Trophoblast cell (in vitro differentiated cells and primary cell): ENCODE results near the gene FNBP1.

Source experiments
- DNase-seq, 2 donors: peaks; one replicate each; pipeline ENCODE4 v3.0.0-alpha.2; 2016
- H2AFZ ChIP-seq: 2 replicates; pipeline ENCODE4 v1.6.1; 2013; ENCODE audit warnings: low read length, moderate library complexity, mild to moderate bottlenecking; ENCODE audit not compliant: insufficient read depth, poor library complexity
- H2AK5ac ChIP-seq: 2 replicates; pipeline ENCODE4 v1.6.1; 2013; ENCODE audit warnings: mild to moderate bottlenecking, low read length
- H2BK120ac ChIP-seq: 2 replicates; pipeline ENCODE4 v1.6.1; 2013; ENCODE audit warnings: low read length, mild to moderate bottlenecking, moderate library complexity; ENCODE audit not compliant: insufficient read depth, poor library complexity
- H2BK12ac ChIP-seq: 2 replicates; pipeline ENCODE4 v1.6.1; 2013; ENCODE audit warnings: mild to moderate bottlenecking, low read length, moderate library complexity
- H2BK5ac ChIP-seq: 2 replicates; pipeline ENCODE4 v1.6.1; 2013; ENCODE audit warnings: low read length, low read depth, moderate library complexity, mild to moderate bottlenecking; ENCODE audit not compliant: poor library complexity
- H3K14ac ChIP-seq: 2 replicates; pipeline ENCODE4 v1.6.1; 2013; ENCODE audit warnings: mild to moderate bottlenecking, low read length
- H3K18ac ChIP-seq: 2 replicates; pipeline ENCODE4 v1.6.1; 2013; ENCODE audit warnings: mild to moderate bottlenecking, low read length
- H3K23ac ChIP-seq: 2 replicates; pipeline ENCODE4 v1.6.1; 2013; ENCODE audit warnings: low read length
- H3K27ac ChIP-seq: 2 replicates; pipeline ENCODE4 v1.5.1; 2013; ENCODE audit warnings: low read depth, mild to moderate bottlenecking, inconsistent platforms, low read length, moderate library complexity
- H3K27me3 ChIP-seq: 2 replicates; pipeline ENCODE4 v1.6.1; 2013; ENCODE audit warnings: inconsistent platforms, mild to moderate bottlenecking, low read length, moderate library complexity; ENCODE audit not compliant: insufficient read depth
- H3K36me3 ChIP-seq, 2 experiments: 1 replicate in 1 of 2; 2 replicates in 1 of 2; pipeline ENCODE4 v1.6.1; 2013; ENCODE audit warnings: low read length in 2 of 2, mild to moderate bottlenecking in 2 of 2, moderate library complexity in 1 of 2; ENCODE audit not compliant: insufficient read depth in 2 of 2, control insufficient read depth in 1 of 2
- H3K4ac ChIP-seq: 2 replicates; pipeline ENCODE4 v1.6.1; 2013; ENCODE audit warnings: low read depth, mild to moderate bottlenecking, low read length, moderate library complexity
- H3K4me1 ChIP-seq, 2 experiments: 1 replicate in 1 of 2; 2 replicates in 1 of 2; pipeline ENCODE4 v1.6.1; 2013; ENCODE audit warnings: low read length in 2 of 2, mild to moderate bottlenecking in 2 of 2, moderate library complexity in 1 of 2; ENCODE audit not compliant: insufficient read depth in 2 of 2, control insufficient read depth in 1 of 2
- H3K4me2 ChIP-seq: 2 replicates; pipeline ENCODE4 v1.6.1; 2013; ENCODE audit warnings: inconsistent platforms, mild to moderate bottlenecking, low read length, moderate library complexity
- H3K4me3 ChIP-seq: 2 replicates; pipeline ENCODE4 v1.5.1; 2013; ENCODE audit warnings: mild to moderate bottlenecking, low read depth, low read length, inconsistent platforms
- H3K79me1 ChIP-seq: one replicate; pipeline ENCODE4 v1.6.1; 2013; ENCODE audit warnings: low read length
- H3K79me2 ChIP-seq: 2 replicates; pipeline ENCODE4 v1.6.1; 2013; ENCODE audit warnings: low read length, mild to moderate bottlenecking; ENCODE audit not compliant: control insufficient read depth, insufficient read depth, poor library complexity
- H3K9ac ChIP-seq: 2 replicates; pipeline ENCODE4 v1.6.1; 2013; ENCODE audit warnings: mild to moderate bottlenecking, low read length
- H3K9me3 ChIP-seq: 2 replicates; pipeline ENCODE4 v1.6.1; 2013; ENCODE audit warnings: low read depth, mild to moderate bottlenecking, control low read depth, inconsistent platforms, low read length; ENCODE audit not compliant: insufficient read depth
- H4K12ac ChIP-seq: 2 replicates; pipeline ENCODE4 v1.6.1; 2013; ENCODE audit warnings: low read depth, mild to moderate bottlenecking, low read length, moderate library complexity
- H4K8ac ChIP-seq: 2 replicates; pipeline ENCODE4 v1.6.1; 2013; ENCODE audit warnings: low read depth, mild to moderate bottlenecking, low read length, moderate library complexity
- H4K91ac ChIP-seq: one replicate; pipeline ENCODE4 v1.6.1; 2013; ENCODE audit warnings: low read depth, mild to moderate bottlenecking, low read length, moderate library complexity
- WGBS: extraction: QIAGEN DNeasy Blood & Tissue Kit; methylation state at CpG from one replicate; pipeline ENCODE4 v1.1.7; 2013; ENCODE audit warnings: missing lambda C conversion rate; ENCODE audit not compliant: insufficient read length, insufficient coverage; ENCODE audit errors: extremely low coverage; 5-methylcytosine and 5-hydroxymethylcytosine counted together

The FNBP1 gene

DNA sequence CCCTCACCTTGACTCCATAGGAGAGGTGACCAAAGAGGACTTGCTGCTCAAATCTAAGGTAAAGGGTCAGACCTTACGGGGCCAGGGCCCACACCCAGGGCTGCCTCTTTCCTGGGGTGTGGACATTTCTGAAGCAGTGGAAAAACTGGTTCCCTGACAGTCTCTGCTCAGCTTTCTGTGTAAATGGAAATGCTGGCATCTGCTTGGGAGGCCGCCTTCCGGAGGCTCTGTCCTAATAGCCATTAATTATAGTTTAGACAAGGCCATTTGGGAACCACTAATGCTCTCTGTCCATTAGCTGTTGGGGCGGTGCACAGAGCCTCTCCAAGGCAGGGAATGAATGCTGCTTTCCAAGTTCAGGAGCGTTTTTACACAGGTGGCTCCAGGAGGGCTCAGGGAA, 190.4 kb downstream of the FNBP1 start:
- peak overlapping the region; percentile 8 for H3K27ac ChIP-seq
- H2AFZ ChIP-seq, result no peak overlapping the region
- no peak overlapping the region for H3K4me3 ChIP-seq
- H3K14ac ChIP-seq, result no peak overlapping the region
- H2AK5ac ChIP-seq, result no peak overlapping the region
- no peak overlapping the region for H2BK5ac ChIP-seq
- H3K18ac ChIP-seq, result no peak overlapping the region
- H4K12ac ChIP-seq, result no peak overlapping the region
- no peaks in the 10 kb centered on the region for H3K79me2 ChIP-seq
- H4K8ac ChIP-seq, result no peak overlapping the region
- H2BK12ac ChIP-seq, result no peak overlapping the region
- no peak overlapping the region for H4K91ac ChIP-seq
- no peaks in the 10 kb centered on the region for H3K27me3 ChIP-seq
- peak; percentile 38 to 54 for DNase-seq
- H3K4me1 ChIP-seq, result peaks cover 9 to 14% of the 10 kb centered on the region in 2 experiments
- no peak overlapping the region for H3K23ac ChIP-seq
- no CpG with 5 or more reads among the region's 5 CpGs for WGBS
- no peak overlapping the region for H3K4ac ChIP-seq
- peaks cover 6 to 14% of the 10 kb centered on the region in 2 experiments for H3K36me3 ChIP-seq
- peak overlapping the region; percentile 19 for H3K4me2 ChIP-seq
- no peaks in the 10 kb centered on the region for H3K79me1 ChIP-seq
- no peak overlapping the region for H3K9ac ChIP-seq
- no peak overlapping the region for H2BK120ac ChIP-seq
- peaks cover 2% of the 10 kb centered on the region for H3K9me3 ChIP-seq

DNA sequence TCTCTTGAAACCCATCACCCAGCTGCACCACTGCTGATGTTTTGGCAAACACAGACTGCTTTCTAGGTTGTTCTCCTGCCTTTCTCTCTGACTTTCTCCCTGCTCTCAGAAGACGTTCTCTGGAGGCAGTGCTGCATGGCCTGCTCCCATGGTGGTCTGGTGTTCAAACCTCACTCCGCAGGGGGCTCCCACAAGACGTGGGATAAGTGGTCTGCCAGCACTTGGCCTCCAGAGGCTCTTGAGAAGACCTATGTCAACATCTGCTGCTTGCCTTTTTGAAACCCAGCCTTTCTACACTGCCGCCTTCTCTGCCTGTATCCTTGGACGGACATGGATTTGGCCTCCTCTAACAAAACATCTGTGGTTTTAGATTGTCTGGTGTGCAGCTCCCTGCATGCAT, 191.2 kb downstream of the FNBP1 start:
- no CpG with 5 or more reads among the region's 5 CpGs for WGBS
- no peak overlapping the region for H3K18ac ChIP-seq
- no peak overlapping the region for H3K14ac ChIP-seq
- no peak overlapping the region for H3K9ac ChIP-seq
- no peak overlapping the region for H2BK5ac ChIP-seq
- H3K79me1 ChIP-seq, result no peaks in the 10 kb centered on the region
- H3K23ac ChIP-seq, result peak overlapping the region; percentile 30
- no peak overlapping the region for H4K8ac ChIP-seq
- H3K4me3 ChIP-seq, result no peak overlapping the region
- no peak for DNase-seq
- no peaks in the 10 kb centered on the region for H3K27me3 ChIP-seq
- H3K4me1 ChIP-seq, result peaks cover 9 to 14% of the 10 kb centered on the region in 2 experiments
- peaks cover 4 to 10% of the 10 kb centered on the region in 2 experiments for H3K36me3 ChIP-seq
- no peak overlapping the region for H3K27ac ChIP-seq
- no peak overlapping the region for H2BK12ac ChIP-seq
- no peak overlapping the region for H3K4me2 ChIP-seq
- no peak overlapping the region for H2BK120ac ChIP-seq
- no peak overlapping the region for H4K12ac ChIP-seq
- no peaks in the 10 kb centered on the region for H3K79me2 ChIP-seq
- H2AK5ac ChIP-seq, result no peak overlapping the region
- H3K9me3 ChIP-seq, result peaks cover 2% of the 10 kb centered on the region
- H3K4ac ChIP-seq, result no peak overlapping the region
- H2AFZ ChIP-seq, result no peak overlapping the region
- no peak overlapping the region for H4K91ac ChIP-seq

DNA sequence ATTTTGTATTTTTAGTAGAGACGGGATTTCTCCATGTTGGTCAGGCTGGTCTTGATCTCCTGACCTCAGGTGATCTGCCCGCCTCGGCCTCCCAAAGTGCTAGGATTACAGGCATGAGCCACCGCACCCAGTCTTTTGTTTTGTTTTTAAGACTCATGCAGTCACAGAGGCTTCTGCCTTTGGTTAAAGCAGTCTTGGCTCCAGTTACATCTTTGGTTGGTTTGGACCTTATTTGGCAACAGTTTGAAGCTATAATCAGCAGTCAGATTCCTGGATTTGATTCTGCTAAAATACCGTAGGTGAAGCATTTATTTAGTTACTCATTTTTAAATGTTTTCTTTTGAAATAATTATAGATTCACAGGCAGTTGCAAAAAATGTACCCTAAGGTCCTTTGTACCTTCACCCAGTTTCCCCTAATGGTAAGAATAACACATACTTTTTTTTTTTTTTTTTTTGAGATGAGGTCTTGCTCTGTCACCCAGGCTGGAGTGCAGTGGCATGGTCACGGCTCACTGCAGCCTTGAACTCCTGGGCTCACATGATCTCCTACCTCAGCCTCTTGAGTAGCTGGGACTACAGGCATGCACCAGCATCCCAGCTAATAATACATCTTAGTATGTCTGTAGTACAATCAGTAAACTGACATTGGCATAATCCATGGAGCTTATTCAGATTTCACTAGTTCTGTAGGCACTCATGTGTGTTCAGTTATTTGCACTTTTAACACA, 192.0 kb downstream of the FNBP1 start:
- Histone ChIP-seq H3K79me1 (no peaks in the 10 kb centered on the region), H3K27ac (no peak overlapping the region), H3K9ac (no peak overlapping the region), H3K79me2 (no peaks in the 10 kb centered on the region), H4K91ac (no peak overlapping the region), H2AK5ac (no peak overlapping the region), H3K18ac (no peak overlapping the region), H2AFZ (no peak overlapping the region), H3K4me1 (peaks cover 9 to 14% of the 10 kb centered on the region in 2 experiments), H3K9me3 (peaks cover 2% of the 10 kb centered on the region), H2BK5ac (no peak overlapping the region), H4K8ac (no peak overlapping the region), H2BK12ac (no peak overlapping the region), H3K4ac (no peak overlapping the region), H3K4me3 (no peak overlapping the region), H2BK120ac (no peak overlapping the region), H3K36me3 (peaks cover 4 to 8% of the 10 kb centered on the region in 2 experiments), H3K4me2 (no peak overlapping the region), H3K27me3 (no peaks in the 10 kb centered on the region), H4K12ac (no peak overlapping the region), H3K14ac (no peak overlapping the region), H3K23ac (no peak overlapping the region)
- DNase-seq, result no peak
- no CpG with 5 or more reads among the region's 6 CpGs for WGBS

DNA sequence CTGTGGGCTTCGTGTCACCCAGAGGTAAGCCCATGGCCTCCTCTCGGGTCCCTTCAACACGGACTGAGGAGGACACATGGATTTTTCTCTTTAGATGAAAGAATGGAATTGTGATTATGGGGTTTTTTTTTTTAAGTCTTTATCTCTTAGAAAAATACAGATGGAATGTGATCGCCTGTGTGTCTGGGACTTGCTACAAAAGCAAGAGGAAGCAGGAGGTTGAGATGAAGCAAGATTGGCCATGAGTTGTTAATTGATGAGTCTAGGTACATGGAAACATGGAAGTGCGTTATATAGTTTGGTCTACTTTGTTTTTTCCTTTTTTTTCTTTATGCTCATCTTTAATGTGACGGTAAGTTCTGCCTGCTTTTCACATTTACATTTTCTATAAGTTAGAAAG, 193.1 kb downstream of the FNBP1 start:
- no peak overlapping the region for H2AFZ ChIP-seq
- peaks cover 2% of the 10 kb centered on the region for H3K9me3 ChIP-seq
- H2AK5ac ChIP-seq, result no peak overlapping the region
- no peak overlapping the region for H3K23ac ChIP-seq
- H2BK120ac ChIP-seq, result no peak overlapping the region
- no peak overlapping the region for H2BK5ac ChIP-seq
- H3K79me2 ChIP-seq, result no peaks in the 10 kb centered on the region
- no peak overlapping the region for H3K27ac ChIP-seq
- H3K18ac ChIP-seq, result no peak overlapping the region
- H4K12ac ChIP-seq, result no peak overlapping the region
- H4K91ac ChIP-seq, result no peak overlapping the region
- no peak overlapping the region for H3K14ac ChIP-seq
- no peaks in the 10 kb centered on the region for H3K79me1 ChIP-seq
- H3K4me1 ChIP-seq, result peaks cover 9 to 14% of the 10 kb centered on the region in 2 experiments
- no peak overlapping the region for H2BK12ac ChIP-seq
- H3K36me3 ChIP-seq, result peaks cover 3 to 8% of the 10 kb centered on the region in 2 experiments
- no peak for DNase-seq
- no peak overlapping the region for H3K4ac ChIP-seq
- no peak overlapping the region for H3K4me3 ChIP-seq
- no peak overlapping the region for H4K8ac ChIP-seq
- H3K4me2 ChIP-seq, result no peak overlapping the region
- WGBS, result no CpG with 5 or more reads among the region's 6 CpGs
- H3K9ac ChIP-seq, result no peak overlapping the region
- H3K27me3 ChIP-seq, result no peaks in the 10 kb centered on the region
